HG02943 (cell line): ENCODE data around the gene MXRA8.

Experiments
- ATAC-seq: cut with Tn5 transposase; IDR thresholded peaks from one replicate; pipeline ENCODE4 v1.9.1; 2021; ENCODE audit warnings: mild to moderate bottlenecking, low read depth, moderate library complexity; ENCODE audit not compliant: unreplicated experiment

Gene MXRA8

DNA sequence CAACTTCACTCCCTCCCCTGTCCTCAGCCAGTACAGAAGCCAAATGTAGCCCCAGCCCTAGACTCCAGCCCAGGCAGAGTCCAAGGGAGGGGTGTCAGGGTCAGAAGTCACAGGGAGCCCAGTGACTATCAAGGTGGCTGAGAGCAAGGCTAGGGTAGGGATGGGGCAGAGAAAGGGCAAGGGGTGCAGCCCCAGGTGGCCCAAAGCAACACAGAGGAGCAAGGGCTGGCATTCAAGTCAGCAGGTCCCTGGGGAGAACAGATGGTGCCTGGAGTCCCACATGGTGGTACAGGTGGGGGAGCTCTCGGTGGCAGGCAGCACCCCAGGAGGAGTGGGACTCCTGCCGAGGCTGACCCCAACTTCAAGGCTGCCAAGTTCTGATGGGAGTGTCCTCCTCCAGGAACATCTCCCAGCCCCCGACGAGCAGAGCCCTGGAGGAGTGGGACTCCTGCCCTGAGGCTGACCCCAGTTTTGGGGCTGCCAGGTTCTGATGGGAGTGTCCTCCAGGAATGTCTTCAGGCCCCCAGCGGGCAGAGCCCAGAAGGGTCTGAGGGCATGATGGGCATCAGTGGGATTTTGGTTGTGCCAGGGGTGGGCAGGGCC, 5.5 kb downstream of the MXRA8 start:
- no peak for ATAC-seq

DNA sequence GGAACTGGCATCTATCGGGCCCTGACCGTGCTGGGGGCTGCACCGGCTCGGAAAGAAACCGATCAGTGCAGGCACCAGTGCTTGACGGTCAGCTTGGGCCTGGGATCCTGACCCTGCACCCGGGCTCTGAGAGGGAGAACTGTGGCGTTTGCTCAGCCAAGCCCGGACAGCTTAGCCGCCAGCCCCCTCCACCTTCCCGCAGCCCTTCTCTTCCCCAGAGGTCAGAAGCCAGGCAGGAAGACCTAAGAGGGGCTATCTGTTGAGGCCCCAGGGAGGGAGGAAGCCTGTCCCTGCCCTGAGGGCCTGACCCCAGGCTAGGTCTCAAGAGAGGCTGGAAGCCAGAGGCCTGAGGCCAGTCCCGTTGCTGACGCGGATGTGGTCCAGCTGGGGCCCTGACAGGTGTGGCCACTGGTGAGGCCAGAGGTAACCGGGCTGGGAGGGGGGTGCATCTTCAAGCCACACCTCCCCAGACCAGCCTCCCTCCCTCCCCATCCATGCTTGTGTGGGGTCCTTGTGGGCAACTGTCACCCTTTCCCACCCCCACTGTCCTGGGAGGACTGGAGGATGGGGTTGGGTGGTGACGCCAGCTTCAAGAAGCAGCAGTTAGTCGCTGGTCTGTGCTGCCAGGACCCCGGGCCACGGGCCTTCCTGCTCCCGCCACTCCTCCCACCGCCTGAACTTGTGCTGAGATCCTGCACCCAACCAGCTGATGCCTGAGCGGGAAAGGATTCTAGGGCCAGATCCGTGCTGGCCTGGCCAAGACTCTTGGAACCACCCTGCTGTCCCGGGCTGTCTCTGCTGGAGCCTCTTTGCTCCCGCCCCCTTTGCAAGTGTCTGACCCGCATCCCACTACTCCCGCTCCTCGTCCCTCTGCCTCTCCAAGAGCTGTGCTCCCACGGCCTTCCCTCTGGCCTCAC, 6.6 kb downstream of the MXRA8 start:
- ATAC-seq, result no peak

DNA sequence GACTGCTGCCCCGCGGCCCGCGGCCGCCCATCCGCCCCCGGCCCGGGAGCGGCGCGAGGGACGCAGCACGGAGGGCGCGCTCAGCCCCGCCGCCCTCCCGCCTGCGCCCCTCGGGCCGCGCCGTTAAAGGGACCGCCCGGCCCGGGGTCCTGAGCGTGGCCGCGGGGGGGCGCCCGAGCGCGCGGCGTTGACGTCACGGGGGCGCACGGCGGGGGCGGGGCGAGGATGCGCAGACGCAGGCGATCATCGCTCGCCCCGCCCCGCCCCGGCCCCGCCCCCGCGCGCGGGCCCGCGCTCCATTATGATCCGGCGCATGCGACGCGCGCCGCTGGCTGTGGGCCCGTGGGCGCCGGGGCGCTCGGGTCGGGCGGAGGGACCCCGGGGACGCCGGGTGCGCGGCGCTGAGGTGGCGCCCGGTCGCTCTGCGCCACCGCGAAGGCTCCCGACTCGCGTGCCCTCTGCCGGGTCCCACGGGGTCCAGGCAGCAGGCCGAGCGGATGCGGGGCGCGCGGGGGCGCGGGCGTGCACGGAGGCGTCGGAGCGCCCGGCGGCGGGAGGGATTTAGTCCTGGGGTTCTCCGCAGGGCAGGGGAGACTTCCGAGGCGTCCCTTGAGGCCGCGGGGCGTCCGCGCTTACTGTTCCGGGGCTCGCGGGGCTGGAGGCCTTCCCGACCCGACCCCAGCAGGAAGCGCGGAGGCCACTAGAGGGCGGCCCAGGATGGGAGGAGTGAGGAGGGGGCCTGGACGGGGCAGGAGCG, 8.9 kb downstream of the MXRA8 start, which contains the start of gene DVL1:
DVL1 (minus strand) TSS at position 163 of the 757 bp plus-strand sequence. CDS start 353 bp downstream, outside the sequence.
- no peak for ATAC-seq

DNA sequence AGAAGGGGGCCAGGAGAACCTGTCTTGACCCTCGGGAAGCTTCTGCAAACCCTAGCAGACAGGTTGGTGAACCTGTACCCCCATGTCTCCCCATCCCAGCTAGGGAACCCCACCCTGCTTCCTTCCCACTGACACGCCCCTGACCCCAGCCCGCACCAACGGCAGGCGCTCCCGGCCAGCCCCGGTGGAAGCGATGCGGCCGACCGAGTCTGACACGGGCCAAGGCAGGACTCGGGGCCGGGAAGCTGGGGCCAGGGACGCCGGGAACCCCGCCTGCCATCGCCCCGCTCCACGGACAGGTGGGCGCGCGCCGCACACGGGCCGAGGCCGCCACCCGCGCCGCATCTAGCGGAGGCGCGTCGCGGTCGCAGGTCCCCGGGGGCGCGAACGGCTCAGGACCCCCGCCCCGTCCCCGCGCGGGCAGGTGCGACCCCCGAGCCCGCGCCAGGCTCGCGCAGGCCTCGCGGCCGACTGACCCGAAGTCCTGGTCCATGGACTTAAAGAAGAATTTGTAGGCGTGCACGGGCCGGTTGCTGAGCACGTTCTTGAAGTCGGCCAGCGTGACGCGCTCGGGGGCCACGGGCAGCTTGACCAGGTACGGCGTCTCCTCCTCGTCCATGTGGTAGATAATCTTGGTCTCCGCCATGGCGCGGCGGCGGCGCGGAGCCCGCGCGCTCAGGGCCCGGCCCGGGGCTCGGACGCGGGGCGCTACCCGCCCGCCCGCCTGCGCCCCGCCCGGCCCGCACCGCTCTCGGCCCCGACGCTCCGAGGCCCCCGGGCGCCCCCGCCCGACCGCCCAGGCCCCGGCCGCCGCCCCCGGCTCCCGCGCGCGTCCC, 9.7 kb downstream of the MXRA8 start:
- ATAC-seq, result no peak

DNA sequence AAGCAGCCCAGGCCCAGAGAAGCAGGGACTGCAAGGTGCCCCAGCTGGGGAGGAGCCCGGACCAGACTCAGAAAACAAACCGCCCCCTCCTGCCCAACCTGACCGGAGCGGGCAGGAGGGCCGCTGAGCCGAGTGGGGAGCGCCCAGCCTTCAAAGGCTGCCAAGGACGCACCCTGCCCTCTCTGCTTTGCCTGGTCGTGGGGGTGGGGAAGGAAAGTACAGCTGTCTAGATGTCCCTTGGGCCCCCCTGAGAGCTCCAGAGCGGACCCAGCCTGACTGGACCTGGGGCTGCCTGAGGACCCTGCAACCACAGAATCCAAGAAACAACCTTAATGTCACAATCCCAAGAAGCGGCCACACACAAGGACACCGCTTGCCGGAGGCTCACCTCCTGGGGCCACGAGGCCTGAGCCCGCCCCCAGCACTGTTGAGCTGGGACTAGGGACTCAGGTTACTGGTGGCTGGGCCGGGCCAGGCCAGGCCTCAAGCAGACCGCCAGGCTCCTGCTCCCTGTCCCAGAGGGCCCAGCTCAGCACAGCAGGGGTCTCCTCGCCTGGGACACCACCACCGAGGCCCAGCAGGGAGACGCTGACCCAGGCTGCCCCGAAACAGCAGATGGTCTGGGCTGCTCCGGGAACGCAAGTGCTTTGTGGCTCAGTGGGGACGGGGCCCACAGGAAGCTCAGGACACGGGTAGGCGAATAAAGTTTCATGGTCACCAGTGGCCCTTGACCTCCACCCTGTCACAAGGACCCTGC, 10.5 kb downstream of the MXRA8 start:
- no peak for ATAC-seq

DNA sequence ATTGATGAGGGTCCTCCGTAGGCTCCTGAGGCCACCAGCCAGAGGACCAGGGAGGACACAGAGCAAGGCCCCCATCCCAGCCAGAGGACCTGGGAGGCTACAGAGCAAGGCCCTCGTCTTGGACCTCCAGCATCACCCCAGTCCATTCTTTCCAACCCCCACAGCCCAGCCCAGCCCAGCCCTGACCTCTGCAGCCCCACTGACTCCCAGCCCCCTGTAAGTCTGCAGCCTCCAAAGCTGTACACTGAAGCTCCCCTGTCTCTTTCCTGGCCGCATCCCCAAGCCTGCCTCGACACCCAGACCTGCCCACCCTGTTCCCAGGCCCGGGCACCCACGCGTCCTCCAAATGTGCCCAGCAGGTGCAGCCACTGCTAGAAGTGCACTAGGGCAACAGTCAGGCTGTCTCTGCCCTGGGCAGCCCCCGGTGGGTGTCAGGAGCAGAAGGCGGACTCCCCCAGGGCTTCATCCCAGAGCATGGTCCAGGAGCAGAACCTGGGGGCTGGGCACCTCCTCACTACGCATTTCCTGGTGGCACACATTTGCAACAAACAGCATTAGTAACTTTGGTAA, 11.2 kb downstream of the MXRA8 start:
- ATAC-seq, result no peak

DNA sequence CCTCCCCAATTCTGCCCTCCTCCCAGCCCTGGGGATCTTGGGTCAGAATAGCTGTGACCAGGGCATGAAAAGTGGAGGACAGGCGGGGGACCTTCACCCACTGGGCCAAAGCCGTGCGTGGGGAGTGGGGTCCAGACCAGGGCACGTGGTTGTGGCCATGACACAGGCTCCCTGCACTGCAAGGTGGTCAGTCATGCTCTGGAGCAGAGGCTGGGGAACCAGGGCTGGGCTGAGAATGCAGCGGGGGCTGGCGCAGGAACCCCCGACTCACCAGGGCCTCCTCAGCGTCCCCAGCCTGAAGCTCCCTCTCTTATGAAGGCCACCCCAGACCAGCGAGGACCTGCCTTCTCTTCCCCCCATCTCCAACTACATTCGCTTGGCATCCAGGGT, 11.9 kb downstream of the MXRA8 start:
- no peak for ATAC-seq

DNA sequence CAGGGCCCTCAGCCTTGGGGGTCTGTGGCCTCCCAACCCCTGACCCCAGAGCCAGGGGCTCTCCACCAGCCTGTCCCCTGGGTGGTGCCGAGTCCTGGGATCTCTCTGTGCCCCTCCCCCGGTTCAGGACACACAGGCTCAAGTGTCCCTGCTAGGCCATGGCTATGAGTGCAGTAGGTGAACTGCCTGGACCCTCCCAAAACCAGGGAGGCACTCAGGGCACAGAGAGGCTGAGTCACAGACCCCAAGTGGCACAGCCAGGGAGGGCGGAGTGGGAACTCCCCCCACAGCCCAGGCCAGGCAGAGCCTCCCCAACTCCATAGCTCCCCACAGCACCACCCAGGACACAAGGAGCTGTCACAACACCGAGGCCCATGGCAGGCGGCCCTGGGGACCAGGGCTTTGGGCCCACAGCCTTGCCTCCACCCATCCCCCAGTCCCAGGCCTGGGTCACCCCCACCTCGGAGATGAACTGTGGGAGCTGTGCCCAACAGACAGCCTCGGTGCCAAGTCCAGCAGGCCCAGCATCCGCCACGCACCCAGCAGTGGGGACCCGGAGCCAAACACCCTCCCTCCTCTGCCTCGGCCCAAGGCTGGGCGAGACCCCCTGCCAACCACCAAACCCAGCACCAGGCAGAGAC, 12.4 kb downstream of the MXRA8 start:
- no peak for ATAC-seq

DNA sequence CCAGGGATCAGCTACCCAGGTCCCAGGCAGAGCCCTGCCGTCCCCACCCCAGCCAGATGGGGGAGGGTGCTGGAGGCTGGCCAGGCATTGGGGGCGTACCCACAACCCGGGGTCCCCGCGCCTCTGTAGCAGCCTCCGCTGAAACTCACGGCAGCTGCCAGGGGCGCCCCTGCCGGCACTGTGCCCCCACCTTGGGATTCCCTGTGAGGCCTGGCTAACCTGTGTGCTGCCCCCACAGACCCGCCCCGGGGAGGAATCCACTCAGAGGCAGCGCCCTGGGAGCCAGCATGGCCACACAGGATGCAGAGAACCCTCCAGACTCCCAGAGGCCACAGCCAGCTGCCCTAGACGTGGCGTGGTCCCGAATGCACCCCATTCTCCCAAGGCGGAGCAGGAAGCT, 13.0 kb downstream of the MXRA8 start:
- no peak for ATAC-seq

DNA sequence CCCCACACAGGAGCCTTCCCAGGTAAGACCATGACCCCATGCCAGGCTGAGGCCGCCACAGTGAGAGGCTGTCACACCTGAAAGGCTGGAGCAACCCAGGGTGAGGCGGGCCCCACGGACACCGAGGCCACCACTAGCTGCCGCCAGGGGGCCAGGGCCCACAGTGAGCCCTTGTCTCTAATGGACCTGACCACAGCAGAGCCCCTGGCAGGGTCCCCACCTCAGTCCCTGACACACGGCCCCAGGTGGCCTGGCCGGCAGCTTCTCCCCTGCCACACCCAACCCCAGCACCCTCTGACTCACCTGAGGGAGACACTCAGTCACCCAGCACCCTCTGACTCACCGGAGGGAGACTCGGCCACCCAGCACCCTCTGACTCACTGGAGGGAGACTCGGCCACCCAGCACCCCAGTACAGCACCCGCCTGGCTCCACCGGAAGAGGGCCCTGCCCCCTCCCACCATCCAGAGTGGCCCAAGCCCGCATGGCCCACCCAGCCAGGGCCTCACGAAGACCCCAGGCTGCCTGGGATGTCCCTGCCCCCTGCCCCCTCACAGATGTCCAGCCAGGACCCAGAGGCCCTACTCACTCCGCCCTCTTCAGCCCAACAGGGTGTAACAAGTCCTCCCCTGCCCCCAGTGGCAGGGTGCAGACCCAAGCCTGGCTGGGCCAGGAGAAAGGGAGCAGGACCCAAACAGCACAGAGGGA, 13.5 kb downstream of the MXRA8 start:
- no peak for ATAC-seq

DNA sequence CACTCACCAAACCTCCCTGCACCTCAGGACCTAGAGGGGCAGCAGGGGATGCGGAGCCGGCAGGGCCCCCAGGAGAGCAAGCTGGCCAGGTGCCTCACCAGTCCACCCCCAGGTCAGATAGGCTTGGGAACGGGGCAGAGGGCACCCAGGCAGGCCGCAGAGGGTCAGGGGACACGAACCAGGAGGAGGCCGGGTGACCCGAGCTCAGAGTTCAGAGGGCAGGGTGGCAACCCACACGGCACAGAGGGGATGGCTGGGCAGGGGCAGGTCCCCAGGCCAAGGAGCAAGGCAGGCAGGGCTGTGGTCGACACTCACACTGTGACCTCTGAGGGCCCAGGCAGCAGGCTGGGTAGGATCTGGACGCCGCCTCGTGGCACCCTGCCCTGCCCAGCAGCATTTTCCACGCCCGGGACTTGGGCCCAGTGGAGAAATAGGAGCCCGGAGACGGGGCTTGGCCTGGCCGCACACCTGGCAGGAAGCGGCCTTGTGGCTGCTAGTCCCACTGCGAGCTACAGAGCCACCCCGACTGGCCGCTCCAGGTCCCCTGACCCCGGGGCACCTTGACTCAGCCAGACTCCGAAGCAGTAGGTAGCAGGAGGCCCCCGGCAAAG, 14.4 kb downstream of the MXRA8 start:
- no peak for ATAC-seq

DNA sequence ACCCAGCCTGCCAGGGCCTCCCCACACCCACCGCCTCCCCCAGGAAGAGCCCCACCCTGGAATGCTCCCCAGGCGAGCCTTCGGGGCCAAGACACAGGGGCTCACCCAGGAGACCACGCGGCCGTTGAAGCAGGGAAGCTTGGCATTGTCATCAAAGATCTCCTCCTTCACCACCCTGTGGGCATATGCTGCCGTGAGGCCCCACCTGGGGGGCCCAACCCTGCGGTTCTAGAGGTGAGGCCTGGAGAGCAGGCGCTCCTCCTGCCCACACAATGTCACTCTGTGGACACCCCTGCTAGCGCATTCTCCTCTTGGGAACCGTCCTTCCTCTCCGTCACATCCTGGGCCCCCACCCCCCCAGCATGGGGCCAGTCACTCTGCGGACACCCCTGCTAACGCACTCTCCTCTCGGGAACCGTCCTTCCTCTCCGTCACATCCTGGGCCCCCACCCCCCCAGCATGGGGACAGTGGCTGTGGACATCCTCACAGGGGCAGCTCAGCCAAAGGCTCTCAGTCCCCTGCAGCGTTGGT, 15.7 kb downstream of the MXRA8 start:
- ATAC-seq, result no peak

DNA sequence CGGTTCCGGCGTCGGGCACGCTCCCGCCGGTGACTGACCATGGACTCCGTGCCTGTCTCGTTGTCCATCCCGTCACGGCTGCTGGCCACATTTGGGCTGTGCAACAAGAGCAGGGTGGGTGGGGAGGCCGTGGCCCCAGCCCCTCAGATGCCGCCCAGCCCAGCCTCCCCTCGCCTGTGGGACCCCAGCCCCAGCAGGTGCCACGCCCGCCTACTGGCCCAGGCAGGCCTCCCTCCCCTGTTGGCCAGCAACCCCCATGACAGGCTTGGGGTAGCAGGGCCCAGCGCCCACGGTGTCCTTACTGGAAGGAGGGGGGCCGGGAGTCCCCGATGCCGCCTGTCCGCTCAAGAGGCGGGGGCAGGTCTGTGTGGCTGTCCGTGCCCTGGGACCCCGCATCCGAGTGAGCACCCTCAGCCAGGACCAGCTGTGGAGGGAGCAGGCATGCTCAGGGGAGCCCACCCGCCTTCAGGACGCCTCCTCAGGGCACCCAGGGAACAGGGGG, 16.2 kb downstream of the MXRA8 start:
- no peak for ATAC-seq

DNA sequence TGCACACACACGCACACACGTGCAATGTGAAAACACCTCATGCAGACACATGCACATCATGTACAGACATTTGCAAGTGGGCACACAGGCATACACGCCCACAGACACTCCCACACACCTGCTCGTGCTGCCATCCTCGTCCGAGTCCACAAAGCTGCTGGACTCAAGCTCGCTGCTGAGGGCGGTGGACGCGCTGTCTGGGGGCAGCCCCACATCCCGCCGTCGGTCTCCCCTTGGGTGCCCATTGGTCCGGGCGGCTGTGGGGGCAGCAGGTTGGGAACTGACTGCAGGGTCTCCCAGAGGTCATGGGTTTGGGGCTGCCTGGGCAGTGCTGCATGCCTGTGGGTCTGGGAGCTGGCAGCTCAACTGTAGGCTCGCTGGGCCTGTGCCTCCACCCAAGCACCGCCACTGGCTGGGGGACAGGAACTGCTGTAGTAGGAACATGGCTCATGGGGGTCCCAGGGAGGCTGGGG, 16.8 kb downstream of the MXRA8 start:
- no peak for ATAC-seq

DNA sequence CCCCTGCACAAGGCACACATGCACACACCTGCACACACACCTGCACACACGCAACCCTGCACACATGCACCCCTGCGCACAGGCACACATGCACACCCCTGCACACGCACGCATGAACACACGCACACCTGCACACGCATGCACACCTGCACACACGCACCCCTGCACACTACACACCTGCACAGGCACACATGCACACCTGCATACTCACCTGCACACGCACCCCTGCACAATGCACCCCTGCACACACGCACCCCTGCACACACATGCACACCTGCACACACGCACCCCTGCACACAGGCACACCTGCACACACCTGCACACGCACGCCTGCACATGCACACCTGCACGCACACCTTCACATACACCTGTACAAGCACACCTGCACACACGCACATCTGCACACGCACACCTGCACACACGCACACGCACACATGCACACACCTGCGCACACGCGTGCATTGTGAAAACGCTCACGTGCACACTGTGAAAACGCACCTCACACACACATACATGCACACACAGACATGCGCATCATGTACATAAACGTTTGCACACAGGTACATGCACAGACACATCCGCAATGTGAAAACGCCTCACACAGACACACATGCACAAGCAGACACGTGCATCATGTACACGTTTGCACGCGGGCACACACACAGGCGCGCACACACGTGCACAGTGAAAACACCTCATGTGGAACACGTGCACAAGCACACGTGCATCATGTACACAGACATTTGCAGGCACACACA, 17.4 kb downstream of the MXRA8 start:
- no peak for ATAC-seq

DNA sequence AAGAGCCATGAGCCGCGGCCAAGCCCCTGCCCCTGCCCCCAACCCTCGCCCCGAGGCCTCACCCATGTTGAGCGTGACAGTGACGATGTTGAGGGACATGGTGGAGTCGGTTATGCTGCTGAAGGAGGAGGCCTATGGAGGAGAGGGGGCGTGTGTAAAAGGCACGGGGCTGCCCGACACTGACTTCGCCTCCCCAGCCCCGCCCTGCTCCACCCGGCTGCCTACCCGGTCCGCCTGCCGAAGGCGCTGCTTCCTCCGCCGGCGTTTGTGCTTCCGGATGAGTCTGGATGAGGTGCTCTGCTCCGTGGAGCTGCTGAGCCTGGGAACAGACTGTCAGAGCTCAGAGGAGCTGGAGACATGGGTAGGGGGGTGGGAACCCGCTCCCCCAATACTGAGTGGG, 18.2 kb downstream of the MXRA8 start:
- ATAC-seq, result no peak

DNA sequence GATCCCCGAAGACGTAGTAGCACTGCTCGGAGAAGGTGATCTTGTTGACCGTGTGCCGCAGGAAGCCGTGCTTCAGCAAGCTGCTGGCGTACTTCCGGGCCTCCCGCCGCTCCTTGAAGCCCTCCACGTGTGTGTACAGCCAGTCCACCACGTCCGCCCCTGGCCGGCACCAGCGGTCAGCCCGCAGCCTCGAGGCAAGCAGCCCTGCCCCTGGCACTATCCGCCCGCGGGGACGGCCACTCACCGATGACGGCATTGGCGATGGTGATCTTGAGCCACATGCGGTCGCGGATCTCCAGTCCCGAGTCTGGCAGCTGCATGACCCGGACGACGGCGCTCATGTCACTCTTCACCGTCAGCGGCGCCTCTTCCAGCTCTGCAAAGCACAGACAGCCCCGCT, 20.1 kb downstream of the MXRA8 start:
- no peak for ATAC-seq
